ENCODE data around the gene PTTG1. TPM values are rescaled to one million over a fixed set of nuclear protein-coding genes. Genes with fewer than 3 reads are reported as not detected.

Gene PTTG1
- polyA plus RNA-seq, 1 donor (not counting 4 experiments of a cell fraction or from before 2014, with no cell fraction given) = 112 TPM

DNA sequence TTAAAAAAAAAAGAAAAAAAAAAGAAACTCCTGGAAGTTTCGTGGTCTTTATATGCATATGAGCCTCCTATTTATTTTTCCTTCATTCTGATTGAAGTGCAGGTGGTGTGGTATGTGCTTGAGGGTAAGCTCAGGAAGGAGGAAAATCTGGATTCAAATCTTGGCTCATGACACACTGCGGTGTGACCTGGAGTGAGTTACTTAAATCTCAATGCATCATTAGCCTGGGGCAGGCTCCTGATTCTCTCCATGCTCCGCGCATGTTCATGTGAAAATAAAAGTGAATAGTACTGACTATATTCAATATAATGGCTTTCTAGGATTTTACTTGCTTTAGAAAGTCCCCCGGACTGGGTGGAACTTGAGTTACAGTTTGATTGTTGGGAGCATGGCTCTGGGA, 35.6 kb downstream of the PTTG1 start:
- dilution Hi-C loops (cut with MboI; ENCODE audit: extremely low pct_ligation_motif_present, low sequenced_read_pairs) = no loop called here
- Histone ChIP-seq H3K4me1 (ENCODE audit: control insufficient read depth, extremely low read depth, insufficient read depth, low read length) (no peaks in the 10 kb centered on the region), H2AFZ (ENCODE audit: control insufficient read depth, low read length) (no peak overlapping the region), H3K9me3 (ENCODE audit: control insufficient read depth, low read depth, low read length) (no peaks in the 10 kb centered on the region), H3K79me2 (ENCODE audit: control insufficient read depth, insufficient read depth, low read length) (no peaks in the 10 kb centered on the region), H3K4me3 (ENCODE audit: control insufficient read depth in 2 of 3, extremely low read depth in 1 of 3, insufficient read depth in 2 of 3, low read depth in 1 of 3, low read length in 3 of 3) (no peak overlapping the region), H3K36me3 (ENCODE audit: control insufficient read depth in 2 of 2, extremely low read depth in 1 of 2, insufficient read depth in 2 of 2, low read length in 2 of 2) (no peaks in the 10 kb centered on the region), H3K27ac (ENCODE audit: control insufficient read depth, insufficient read depth, low read length) (no peak overlapping the region), H4K20me1 (ENCODE audit: control insufficient read depth, extremely low read depth, insufficient read depth, low read length) (no peaks in the 10 kb centered on the region), H3K9ac (ENCODE audit: control insufficient read depth, extremely low read depth, insufficient read depth, low read length) (no peak overlapping the region), H3K9me1 (ENCODE audit: control insufficient read depth, extremely low read depth, insufficient read depth, low read length) (no peaks in the 10 kb centered on the region), H3K4me2 (ENCODE audit: control insufficient read depth, extremely low read depth, insufficient read depth, low read depth, low read length) (no peak overlapping the region), H3K27me3 (ENCODE audit: control insufficient read depth, extremely low read depth, insufficient read depth, low read length) (peaks cover 12% of the 10 kb centered on the region)
- DNase-seq (ENCODE audit: low read depth, low spot score) (no peak), FAIRE-seq (no peak)
- TF ChIP-seq, protein P1, sequence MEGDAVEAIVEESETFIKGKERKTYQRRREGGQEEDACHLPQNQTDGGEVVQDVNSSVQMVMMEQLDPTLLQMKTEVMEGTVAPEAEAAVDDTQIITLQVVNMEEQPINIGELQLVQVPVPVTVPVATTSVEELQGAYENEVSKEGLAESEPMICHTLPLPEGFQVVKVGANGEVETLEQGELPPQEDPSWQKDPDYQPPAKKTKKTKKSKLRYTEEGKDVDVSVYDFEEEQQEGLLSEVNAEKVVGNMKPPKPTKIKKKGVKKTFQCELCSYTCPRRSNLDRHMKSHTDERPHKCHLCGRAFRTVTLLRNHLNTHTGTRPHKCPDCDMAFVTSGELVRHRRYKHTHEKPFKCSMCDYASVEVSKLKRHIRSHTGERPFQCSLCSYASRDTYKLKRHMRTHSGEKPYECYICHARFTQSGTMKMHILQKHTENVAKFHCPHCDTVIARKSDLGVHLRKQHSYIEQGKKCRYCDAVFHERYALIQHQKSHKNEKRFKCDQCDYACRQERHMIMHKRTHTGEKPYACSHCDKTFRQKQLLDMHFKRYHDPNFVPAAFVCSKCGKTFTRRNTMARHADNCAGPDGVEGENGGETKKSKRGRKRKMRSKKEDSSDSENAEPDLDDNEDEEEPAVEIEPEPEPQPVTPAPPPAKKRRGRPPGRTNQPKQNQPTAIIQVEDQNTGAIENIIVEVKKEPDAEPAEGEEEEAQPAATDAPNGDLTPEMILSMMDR (optimal IDR thresholded peaks at IDR 0.05 in 1 of 3, IDR thresholded peaks at IDR 0.05 in 1 of 3, conservative IDR thresholded peaks at IDR 0.05 in 1 of 3; ENCODE audit: extremely low read depth in 1 of 3, insufficient read depth in 2 of 3, low read length in 3 of 3) = no peak
- no peak for TF ChIP-seq EZH2 (IDR thresholded peaks at IDR 0.05; ENCODE audit: low read length)

DNA sequence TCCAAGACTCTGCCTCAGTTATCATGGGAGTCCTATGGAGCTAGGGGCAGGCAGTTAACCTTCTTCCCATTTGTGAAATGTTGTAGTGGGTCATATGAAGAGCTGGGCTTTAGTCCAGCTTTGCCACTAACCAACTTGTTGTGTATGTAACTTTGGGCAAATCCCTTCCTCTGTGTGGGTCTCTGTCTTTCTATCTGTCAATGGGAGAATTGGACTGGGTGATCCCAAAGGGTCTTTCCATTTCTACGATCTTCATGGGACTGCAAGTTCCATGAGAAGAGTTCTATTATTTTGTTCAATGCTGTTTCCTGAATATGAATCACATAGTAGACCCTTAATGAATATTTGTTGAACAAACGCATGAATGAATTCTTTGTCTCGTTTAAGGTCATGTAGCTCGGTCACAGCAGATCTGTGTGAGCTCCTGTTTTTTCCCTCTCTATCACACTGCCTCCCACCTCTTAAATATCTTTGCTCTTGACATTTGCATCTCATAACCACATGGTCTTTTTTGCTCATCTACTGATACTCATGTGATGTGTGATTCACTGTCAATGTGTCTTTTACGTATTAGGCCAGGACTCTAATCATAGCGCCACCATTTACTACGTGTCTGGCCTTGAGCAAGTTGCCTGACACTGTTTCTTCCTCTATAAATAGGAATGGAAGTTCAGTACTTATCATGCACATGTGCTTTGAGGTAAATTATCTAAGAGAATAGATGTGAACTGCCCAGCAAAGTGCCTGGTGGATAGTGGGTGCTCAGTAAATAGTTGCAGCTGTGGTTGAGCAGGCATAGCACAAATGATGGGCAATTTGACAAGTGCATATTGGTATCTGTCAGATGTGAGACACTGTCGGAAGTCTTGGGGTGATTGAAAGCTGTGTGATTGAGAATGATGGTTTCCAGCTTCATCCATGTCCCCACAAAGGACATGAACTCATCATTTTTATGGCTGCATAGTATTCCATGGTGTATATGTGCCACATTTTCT, 37.4 kb downstream of the PTTG1 start:
- Histone ChIP-seq H4K20me1 (ENCODE audit: control insufficient read depth, extremely low read depth, insufficient read depth, low read length) (no peaks in the 10 kb centered on the region), H3K79me2 (ENCODE audit: control insufficient read depth, insufficient read depth, low read length) (no peaks in the 10 kb centered on the region), H3K9ac (ENCODE audit: control insufficient read depth, extremely low read depth, insufficient read depth, low read length) (no peak overlapping the region), H3K27me3 (ENCODE audit: control insufficient read depth, extremely low read depth, insufficient read depth, low read length) (peaks cover 4% of the 10 kb centered on the region), H3K9me3 (ENCODE audit: control insufficient read depth, low read depth, low read length) (no peaks in the 10 kb centered on the region), H3K4me1 (ENCODE audit: control insufficient read depth, extremely low read depth, insufficient read depth, low read length) (no peaks in the 10 kb centered on the region), H3K4me3 (ENCODE audit: control insufficient read depth in 2 of 3, extremely low read depth in 1 of 3, insufficient read depth in 2 of 3, low read depth in 1 of 3, low read length in 3 of 3) (no peak overlapping the region), H2AFZ (ENCODE audit: control insufficient read depth, low read length) (no peak overlapping the region), H3K4me2 (ENCODE audit: control insufficient read depth, extremely low read depth, insufficient read depth, low read depth, low read length) (no peak overlapping the region), H3K9me1 (ENCODE audit: control insufficient read depth, extremely low read depth, insufficient read depth, low read length) (no peaks in the 10 kb centered on the region), H3K36me3 (ENCODE audit: control insufficient read depth in 2 of 2, extremely low read depth in 1 of 2, insufficient read depth in 2 of 2, low read length in 2 of 2) (no peaks in the 10 kb centered on the region), H3K27ac (ENCODE audit: control insufficient read depth, insufficient read depth, low read length) (no peak overlapping the region)
- no peak for TF ChIP-seq EZH2 (IDR thresholded peaks at IDR 0.05; ENCODE audit: low read length)
- TF ChIP-seq, protein P1 (optimal IDR thresholded peaks at IDR 0.05 in 1 of 3, IDR thresholded peaks at IDR 0.05 in 1 of 3, conservative IDR thresholded peaks at IDR 0.05 in 1 of 3; ENCODE audit: extremely low read depth in 1 of 3, insufficient read depth in 2 of 3, low read length in 3 of 3) = no peak
- DNase-seq (ENCODE audit: low read depth, low spot score) = no peak
- dilution Hi-C loops (cut with MboI; ENCODE audit: extremely low pct_ligation_motif_present, low sequenced_read_pairs) = no loop called here
- FAIRE-seq = no peak
